Stimulated activated CD4-positive, alpha-beta T cell treated with anti-CD3 and anti-CD28 coated beads, Interleukin-2, amount 100 ng/mL, for 48 hours (primary cell): ENCODE results near the gene MRPS17.

Experiments used
- DNase-seq, 2 donors: peaks; one replicate each; pipeline ENCODE4 v3.0.0-alpha.2; 2020

Gene MRPS17

GRCh38 chr7:55973747-55974250 is 22.1 kb downstream of the MRPS17 start:
- no peak for DNase-seq

- DNase-seq = no peak
These were observed 24.4 kb downstream of the MRPS17 start for GRCh38 chr7:55975988-55976633.

GRCh38 chr7:55977831-55978230 is 26.2 kb downstream of the MRPS17 start:
- DNase-seq = no peak

GRCh38 chr7:55980266-55980665 is 28.6 kb downstream of the MRPS17 start:
- DNase-seq = no peak

GRCh38 chr7:55983537-55983936 is 31.9 kb downstream of the MRPS17 start:
- DNase-seq = no peak

DNA sequence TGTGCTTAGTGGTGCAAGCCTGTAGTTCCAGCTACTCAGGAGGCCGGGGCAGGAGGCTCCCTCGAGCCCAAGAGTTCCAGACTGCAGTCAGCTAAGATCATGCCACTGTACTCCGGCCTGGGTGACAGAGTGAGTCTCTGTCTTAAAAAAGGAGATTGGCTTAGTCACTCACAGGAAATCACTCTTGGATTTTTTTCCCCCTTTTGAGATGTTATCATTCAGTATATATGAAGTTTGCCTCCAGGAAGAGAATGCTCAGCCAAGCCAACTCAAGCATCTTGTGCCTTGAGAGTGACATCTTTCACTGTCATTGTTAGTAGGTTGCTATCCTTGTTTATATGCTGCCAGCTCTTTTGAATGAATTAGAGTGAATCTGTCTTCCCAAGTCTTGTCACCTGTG is 40.7 kb downstream of the MRPS17 start:
- DNase-seq = no peak

GRCh38 chr7:55996856-55997500 is 45.3 kb downstream of the MRPS17 start:
- DNase-seq = no peak

- no peak for DNase-seq
These were observed 52.1 kb downstream of the MRPS17 start for GRCh38 chr7:56003749-56004148.
